OCI-LY1 (cell line): ENCODE data around the gene ARHGEF39.

Source experiments
- H2AFZ ChIP-seq: fragments of 200-600 bp; sonication (generic), shearing (Covaris generic); 2 replicates; pipeline ENCODE4 v1.6.0; 2014; ENCODE audit warnings: antibody characterized with exemption, mild to moderate bottlenecking, low read length
- H3F3A ChIP-seq: fragments of 200-600 bp; sonication (generic), shearing (Covaris generic); 2 replicates; pipeline ENCODE4 v1.6.0; 2014; ENCODE audit warnings: mild to moderate bottlenecking, antibody characterized with exemption, low read length, moderate library complexity; ENCODE audit not compliant: insufficient read depth
- H3K27ac ChIP-seq: fragments of 200-600 bp; sonication (generic); 2 replicates; pipeline ENCODE4 v1.5.1; 2014; ENCODE audit warnings: low read length, mixed run types, mild to moderate bottlenecking, low read depth; ENCODE audit not compliant: poor library complexity, severe bottlenecking
- H3K27me3 ChIP-seq: fragments of 200-600 bp; sonication (generic); 2 replicates; pipeline ENCODE4 v1.6.0; 2014; ENCODE audit warnings: antibody characterized with exemption, mild to moderate bottlenecking, low read length, moderate library complexity; ENCODE audit not compliant: insufficient read depth
- H3K36me3 ChIP-seq: fragments of 200-600 bp; sonication (generic); 2 replicates; pipeline ENCODE4 v1.6.1; 2014; ENCODE audit warnings: mild to moderate bottlenecking, antibody characterized with exemption, low read length, moderate library complexity, mixed read lengths; ENCODE audit not compliant: insufficient read depth
- H3K4me1 ChIP-seq: fragments of 200-600 bp; sonication (generic); 2 replicates; pipeline ENCODE4 v1.5.1; 2014; ENCODE audit warnings: mild to moderate bottlenecking, low read length, moderate library complexity; ENCODE audit not compliant: insufficient read depth, severe bottlenecking
- H3K4me2 ChIP-seq: fragments of 200-600 bp; sonication (generic), shearing (Covaris generic); 2 replicates; pipeline ENCODE4 v1.6.1; 2014; ENCODE audit warnings: low read length
- H3K4me3 ChIP-seq: fragments of 200-600 bp; sonication (generic); 2 replicates; pipeline ENCODE4 v1.5.1; 2014; ENCODE audit warnings: low read length, low read depth, mild to moderate bottlenecking, mixed read lengths; ENCODE audit not compliant: poor library complexity, severe bottlenecking
- H3K79me2 ChIP-seq: fragments of 200-600 bp; shearing (Covaris generic); 2 replicates; pipeline ENCODE4 v1.6.1; 2016; ENCODE audit warnings: mixed run types, low read length, mixed read lengths; ENCODE audit not compliant: insufficient read depth
- H3K9ac ChIP-seq: fragments of 200-600 bp; sonication (generic), shearing (Covaris generic); 2 replicates; pipeline ENCODE4 v1.6.1; 2014; ENCODE audit warnings: mild to moderate bottlenecking, low read length, mixed read lengths
- H3K9me2 ChIP-seq: fragments of 200-600 bp; sonication (generic), shearing (Covaris generic); 2 replicates; pipeline ENCODE4 v1.6.1; 2014; ENCODE audit warnings: low read depth, mild to moderate bottlenecking, low read length, mixed read lengths
- H3K9me3 ChIP-seq: fragments of 200-600 bp; shearing (Covaris generic); 2 replicates; pipeline ENCODE4 v1.6.1; 2014; ENCODE audit warnings: low read length, mixed read lengths
- H4K20me1 ChIP-seq: fragments of 200-600 bp; sonication (generic), shearing (Covaris generic); 2 replicates; pipeline ENCODE4 v1.6.0; 2016; ENCODE audit warnings: mild to moderate bottlenecking, low read length; ENCODE audit not compliant: insufficient read depth
- CTCF ChIP-seq: fragments of 200-600 bp; sonication (generic), shearing (Covaris generic); IDR thresholded peaks from 2 replicates; pipeline ENCODE4 v1.5.1; 2017; ENCODE audit warnings: mild to moderate bottlenecking, antibody characterized with exemption, low read length, moderate library complexity, mixed read lengths
- EZH2 ChIP-seq: fragments of 200-600 bp; sonication (generic), shearing (Covaris generic); IDR thresholded peaks from 2 replicates; pipeline ENCODE4 v1.8.0; 2017; ENCODE audit warnings: borderline replicate concordance, mixed run types, mild to moderate bottlenecking, antibody characterized with exemption, low read length, moderate library complexity, mixed read lengths

Gene ARHGEF39

GRCh38 chr9:35705372-35705771 is 40.4 kb upstream of the ARHGEF39 start:
- H3K79me2 ChIP-seq: no peaks in the 10 kb centered on the region
- no peak overlapping the region for H3K27ac ChIP-seq
- H3K9ac ChIP-seq: no peak overlapping the region
- H3K36me3 ChIP-seq: peaks cover 93% of the 10 kb centered on the region
- no peak overlapping the region for H3K4me2 ChIP-seq
- no peaks in the 10 kb centered on the region for H3K9me2 ChIP-seq
- TF ChIP-seq CTCF: no peak
- no peak for TF ChIP-seq EZH2
- H3K9me3 ChIP-seq: no peaks in the 10 kb centered on the region
- no peaks in the 10 kb centered on the region for H3K4me1 ChIP-seq
- no peak overlapping the region for H3K4me3 ChIP-seq
- no peaks in the 10 kb centered on the region for H3K27me3 ChIP-seq
- H2AFZ ChIP-seq: no peak overlapping the region
- H4K20me1 ChIP-seq: no peaks in the 10 kb centered on the region
- H3F3A ChIP-seq: no peaks in the 10 kb centered on the region

- H3F3A ChIP-seq: no peaks in the 10 kb centered on the region
- no peaks in the 10 kb centered on the region for H4K20me1 ChIP-seq
- H3K4me3 ChIP-seq: no peak overlapping the region
- no peak overlapping the region for H3K4me2 ChIP-seq
- no peaks in the 10 kb centered on the region for H3K27me3 ChIP-seq
- H3K9me3 ChIP-seq: no peaks in the 10 kb centered on the region
- H3K9me2 ChIP-seq: no peaks in the 10 kb centered on the region
- no peak overlapping the region for H2AFZ ChIP-seq
- no peaks in the 10 kb centered on the region for H3K4me1 ChIP-seq
- H3K36me3 ChIP-seq: peaks cover 99% of the 10 kb centered on the region
- TF ChIP-seq EZH2 (no peak), CTCF (no peak)
- no peaks in the 10 kb centered on the region for H3K79me2 ChIP-seq
- no peak overlapping the region for H3K9ac ChIP-seq
- H3K27ac ChIP-seq: no peak overlapping the region
These were observed 39.1 kb upstream of the ARHGEF39 start for GRCh38 chr9:35703906-35704672.

- Histone ChIP-seq H3K27me3 (no peaks in the 10 kb centered on the region), H3K9me2 (no peaks in the 10 kb centered on the region), H3K4me3 (no peak overlapping the region), H3K9ac (no peak overlapping the region), H3K9me3 (no peaks in the 10 kb centered on the region), H3K36me3 (peaks cover 99% of the 10 kb centered on the region), H3K4me1 (no peaks in the 10 kb centered on the region), H2AFZ (no peak overlapping the region), H3F3A (no peaks in the 10 kb centered on the region), H3K27ac (no peak overlapping the region), H3K79me2 (no peaks in the 10 kb centered on the region), H4K20me1 (no peaks in the 10 kb centered on the region), H3K4me2 (no peak overlapping the region)
- TF ChIP-seq CTCF: no peak
- no peak for TF ChIP-seq EZH2
These were observed 37.7 kb upstream of the ARHGEF39 start for GRCh38 chr9:35702696-35703095.
